ENCODE data around the gene DGKH.

The DGKH gene

DNA sequence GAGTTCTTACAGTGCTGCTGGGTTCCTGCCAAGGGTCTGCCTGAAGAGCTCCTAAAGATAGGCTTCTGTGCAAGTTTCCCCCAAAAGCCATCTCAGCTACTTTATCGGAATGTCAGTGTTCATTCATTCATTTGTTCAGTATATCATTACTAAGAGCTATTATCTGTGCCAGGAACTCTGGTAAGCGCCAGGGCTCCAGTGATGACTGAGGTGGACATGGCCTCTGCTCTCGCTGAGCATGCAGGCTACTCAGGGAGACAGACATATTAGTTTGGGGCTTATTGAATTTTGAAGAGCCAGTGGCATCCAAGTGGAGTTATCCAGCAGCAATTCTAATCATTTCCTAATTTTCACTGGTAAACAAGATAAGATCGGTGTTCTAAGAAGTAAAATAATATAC lies 65.8 kb downstream of the DGKH start:
- TF ChIP-seq TAF1 (IDR thresholded peaks at IDR 0.05; ENCODE audit: low read depth) (no peak), ZBTB7A (IDR thresholded peaks at IDR 0.05; ENCODE audit: low read depth) (no peak), NFIC (IDR thresholded peaks at IDR 0.05) (no peak), YY1 (IDR thresholded peaks at IDR 0.05; ENCODE audit: low read depth) (no peak), EP300 (IDR thresholded peaks at IDR 0.05; ENCODE audit: borderline replicate concordance) (no peak), TCF12 (IDR thresholded peaks at IDR 0.05; ENCODE audit: low read depth) (no peak), CEBPB (IDR thresholded peaks at IDR 0.05) (no peak), EGR1 (IDR thresholded peaks at IDR 0.05) (no peak), FOXM1 (IDR thresholded peaks at IDR 0.05; ENCODE audit: borderline replicate concordance, low read depth) (no peak), TEAD4 (IDR thresholded peaks at IDR 0.05) (no peak)
- TF ChIP-seq, protein P1, sequence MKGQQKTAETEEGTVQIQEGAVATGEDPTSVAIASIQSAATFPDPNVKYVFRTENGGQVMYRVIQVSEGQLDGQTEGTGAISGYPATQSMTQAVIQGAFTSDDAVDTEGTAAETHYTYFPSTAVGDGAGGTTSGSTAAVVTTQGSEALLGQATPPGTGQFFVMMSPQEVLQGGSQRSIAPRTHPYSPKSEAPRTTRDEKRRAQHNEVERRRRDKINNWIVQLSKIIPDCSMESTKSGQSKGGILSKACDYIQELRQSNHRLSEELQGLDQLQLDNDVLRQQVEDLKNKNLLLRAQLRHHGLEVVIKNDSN (IDR thresholded peaks at IDR 0.05): no peak
- TF ChIP-seq, protein P2, sequence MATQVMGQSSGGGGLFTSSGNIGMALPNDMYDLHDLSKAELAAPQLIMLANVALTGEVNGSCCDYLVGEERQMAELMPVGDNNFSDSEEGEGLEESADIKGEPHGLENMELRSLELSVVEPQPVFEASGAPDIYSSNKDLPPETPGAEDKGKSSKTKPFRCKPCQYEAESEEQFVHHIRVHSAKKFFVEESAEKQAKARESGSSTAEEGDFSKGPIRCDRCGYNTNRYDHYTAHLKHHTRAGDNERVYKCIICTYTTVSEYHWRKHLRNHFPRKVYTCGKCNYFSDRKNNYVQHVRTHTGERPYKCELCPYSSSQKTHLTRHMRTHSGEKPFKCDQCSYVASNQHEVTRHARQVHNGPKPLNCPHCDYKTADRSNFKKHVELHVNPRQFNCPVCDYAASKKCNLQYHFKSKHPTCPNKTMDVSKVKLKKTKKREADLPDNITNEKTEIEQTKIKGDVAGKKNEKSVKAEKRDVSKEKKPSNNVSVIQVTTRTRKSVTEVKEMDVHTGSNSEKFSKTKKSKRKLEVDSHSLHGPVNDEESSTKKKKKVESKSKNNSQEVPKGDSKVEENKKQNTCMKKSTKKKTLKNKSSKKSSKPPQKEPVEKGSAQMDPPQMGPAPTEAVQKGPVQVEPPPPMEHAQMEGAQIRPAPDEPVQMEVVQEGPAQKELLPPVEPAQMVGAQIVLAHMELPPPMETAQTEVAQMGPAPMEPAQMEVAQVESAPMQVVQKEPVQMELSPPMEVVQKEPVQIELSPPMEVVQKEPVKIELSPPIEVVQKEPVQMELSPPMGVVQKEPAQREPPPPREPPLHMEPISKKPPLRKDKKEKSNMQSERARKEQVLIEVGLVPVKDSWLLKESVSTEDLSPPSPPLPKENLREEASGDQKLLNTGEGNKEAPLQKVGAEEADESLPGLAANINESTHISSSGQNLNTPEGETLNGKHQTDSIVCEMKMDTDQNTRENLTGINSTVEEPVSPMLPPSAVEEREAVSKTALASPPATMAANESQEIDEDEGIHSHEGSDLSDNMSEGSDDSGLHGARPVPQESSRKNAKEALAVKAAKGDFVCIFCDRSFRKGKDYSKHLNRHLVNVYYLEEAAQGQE (IDR thresholded peaks at IDR 0.05; ENCODE audit: low read depth): no peak

DNA sequence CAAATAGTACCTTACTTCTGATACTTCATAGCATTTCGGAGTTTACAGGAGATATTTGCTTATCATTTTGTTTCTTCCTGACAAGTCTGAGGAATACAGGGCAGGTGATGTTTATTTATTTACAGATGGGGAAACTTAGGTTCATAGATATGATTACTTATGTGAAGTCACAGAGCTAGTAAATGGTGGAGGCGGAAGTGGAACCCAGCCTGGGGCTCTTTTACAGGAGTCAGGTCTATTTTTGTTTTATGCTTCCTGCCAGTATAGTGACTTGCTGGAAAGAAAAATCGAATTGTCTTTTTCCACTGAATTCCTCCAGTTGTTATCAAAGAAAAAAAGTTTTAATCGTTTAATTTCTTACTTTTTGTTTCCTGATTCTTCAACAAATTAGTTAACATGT lies 66.5 kb downstream of the DGKH start:
- TF ChIP-seq EP300 (IDR thresholded peaks at IDR 0.05; ENCODE audit: borderline replicate concordance) (no peak), CREB1 (IDR thresholded peaks at IDR 0.05; ENCODE audit: low read depth) (no peak), CEBPB (IDR thresholded peaks at IDR 0.05) (no peak), RAD21 (IDR thresholded peaks at IDR 0.05; ENCODE audit: low read depth) (no peak), NFIC (IDR thresholded peaks at IDR 0.05) (no peak), YY1 (IDR thresholded peaks at IDR 0.05; ENCODE audit: low read depth) (no peak), FOXM1 (IDR thresholded peaks at IDR 0.05; ENCODE audit: borderline replicate concordance, low read depth) (no peak), TCF12 (IDR thresholded peaks at IDR 0.05; ENCODE audit: low read depth) (no peak), ZBTB7A (IDR thresholded peaks at IDR 0.05; ENCODE audit: low read depth) (no peak), EGR1 (IDR thresholded peaks at IDR 0.05) (no peak), TAF1 (IDR thresholded peaks at IDR 0.05; ENCODE audit: low read depth) (no peak)
- TF ChIP-seq, protein P1 (IDR thresholded peaks at IDR 0.05): no peak
- TF ChIP-seq, protein P3, sequence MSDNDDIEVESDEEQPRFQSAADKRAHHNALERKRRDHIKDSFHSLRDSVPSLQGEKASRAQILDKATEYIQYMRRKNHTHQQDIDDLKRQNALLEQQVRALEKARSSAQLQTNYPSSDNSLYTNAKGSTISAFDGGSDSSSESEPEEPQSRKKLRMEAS (IDR thresholded peaks at IDR 0.05): no peak

DNA sequence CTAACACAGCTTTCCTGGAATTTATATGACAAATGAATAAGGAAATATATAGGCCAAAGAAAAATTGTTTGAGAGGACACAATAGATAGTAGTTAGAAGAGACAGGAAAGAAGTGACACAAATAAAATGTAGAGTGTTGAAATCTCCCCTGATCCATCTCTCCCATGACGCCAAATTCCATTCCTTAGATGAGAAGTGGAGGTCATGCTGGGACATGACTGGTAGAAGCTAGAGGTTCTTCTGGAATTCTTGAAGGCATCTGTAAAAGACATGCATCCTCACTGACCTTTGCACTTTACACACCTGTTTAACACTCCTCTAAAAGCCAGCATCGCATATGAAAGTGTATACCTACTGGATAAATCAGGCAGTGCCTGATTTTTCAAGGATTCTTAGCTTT lies 67.8 kb downstream of the DGKH start:
- TF ChIP-seq RAD21 (IDR thresholded peaks at IDR 0.05; ENCODE audit: low read depth) (no peak), TEAD4 (IDR thresholded peaks at IDR 0.05) (no peak), TAF1 (IDR thresholded peaks at IDR 0.05; ENCODE audit: low read depth) (no peak), YY1 (IDR thresholded peaks at IDR 0.05; ENCODE audit: low read depth) (no peak), TCF12 (IDR thresholded peaks at IDR 0.05; ENCODE audit: low read depth) (no peak)

DNA sequence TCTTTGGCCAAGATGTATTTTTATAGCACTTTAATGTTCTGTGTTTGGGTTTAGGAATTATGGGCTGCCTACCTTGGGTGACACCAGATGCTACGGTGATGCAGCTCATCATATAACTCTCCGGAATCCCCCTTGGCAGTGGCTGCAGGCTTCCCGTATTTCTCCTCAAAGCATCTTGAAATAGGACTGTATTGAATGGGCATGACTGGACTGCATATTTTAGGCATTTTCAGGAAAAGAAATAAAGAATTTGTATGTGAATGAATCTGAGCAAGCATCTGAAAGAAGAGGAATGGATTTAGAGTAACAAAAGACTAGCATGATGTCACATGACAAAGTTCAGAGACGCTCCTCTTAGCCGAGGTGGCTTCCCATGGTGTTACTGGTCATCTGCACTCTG lies 70.6 kb downstream of the DGKH start:
- TF ChIP-seq EGR1 (IDR thresholded peaks at IDR 0.05): no peak
- TF ChIP-seq YY1 (IDR thresholded peaks at IDR 0.05; ENCODE audit: low read depth): no peak

DNA sequence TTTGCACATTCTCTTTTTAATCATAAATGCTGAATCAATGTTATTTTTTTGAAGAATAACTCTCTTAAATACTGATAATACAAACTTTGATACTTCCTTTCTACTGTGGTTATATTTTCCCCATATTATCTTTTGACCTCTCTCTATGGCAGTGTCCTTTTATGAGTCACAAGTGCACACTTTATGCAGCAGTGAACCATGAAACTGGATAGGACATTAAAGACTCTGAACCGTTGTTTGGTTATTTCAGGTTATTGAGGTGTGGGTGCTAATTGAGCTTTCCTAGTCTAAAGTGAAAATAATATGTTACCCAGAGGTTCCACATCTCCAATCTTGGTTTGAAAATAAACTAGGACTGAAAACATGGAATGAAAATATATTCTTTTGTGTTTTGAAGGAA lies 71.4 kb downstream of the DGKH start:
- TF ChIP-seq, protein P2 (IDR thresholded peaks at IDR 0.05; ENCODE audit: low read depth): no peak
- TF ChIP-seq TAF1 (IDR thresholded peaks at IDR 0.05; ENCODE audit: low read depth): no peak
- no peak for TF ChIP-seq TCF12 (IDR thresholded peaks at IDR 0.05; ENCODE audit: low read depth)
- TF ChIP-seq CEBPB (IDR thresholded peaks at IDR 0.05): no peak
- TF ChIP-seq YY1 (IDR thresholded peaks at IDR 0.05; ENCODE audit: low read depth): no peak

DNA sequence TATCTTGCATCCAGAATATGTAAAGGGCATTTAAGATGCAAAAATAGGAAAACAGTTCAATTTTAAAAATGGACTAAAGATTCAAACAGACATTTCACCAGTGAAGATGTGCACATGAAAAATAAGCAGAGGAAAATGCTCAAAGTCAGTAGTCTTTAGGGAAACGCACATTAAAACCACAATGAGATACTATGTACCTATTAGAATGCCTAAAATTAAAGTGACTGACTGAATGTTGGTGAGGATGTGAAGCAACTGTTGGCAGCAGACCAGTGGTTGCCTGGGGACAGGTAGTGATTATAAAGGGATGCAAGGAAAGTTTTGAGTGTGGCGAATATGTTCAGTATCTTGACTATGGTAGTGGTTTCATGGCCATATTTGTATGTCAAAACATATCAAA lies 75.2 kb downstream of the DGKH start:
- TF ChIP-seq EGR1 (IDR thresholded peaks at IDR 0.05) (no peak), TAF1 (IDR thresholded peaks at IDR 0.05; ENCODE audit: low read depth) (no peak), TEAD4 (IDR thresholded peaks at IDR 0.05) (no peak), FOXM1 (IDR thresholded peaks at IDR 0.05; ENCODE audit: borderline replicate concordance, low read depth) (no peak), ZBTB7A (IDR thresholded peaks at IDR 0.05; ENCODE audit: low read depth) (no peak), CREB1 (IDR thresholded peaks at IDR 0.05; ENCODE audit: low read depth) (no peak), EP300 (IDR thresholded peaks at IDR 0.05; ENCODE audit: borderline replicate concordance) (no peak), YY1 (IDR thresholded peaks at IDR 0.05; ENCODE audit: low read depth) (no peak), NFIC (IDR thresholded peaks at IDR 0.05) (no peak), RAD21 (IDR thresholded peaks at IDR 0.05; ENCODE audit: low read depth) (no peak), CEBPB (IDR thresholded peaks at IDR 0.05) (no peak), TCF12 (IDR thresholded peaks at IDR 0.05; ENCODE audit: low read depth) (no peak)
- TF ChIP-seq, protein P2 (IDR thresholded peaks at IDR 0.05; ENCODE audit: low read depth): no peak
- TF ChIP-seq, protein P1 (IDR thresholded peaks at IDR 0.05): no peak
- TF ChIP-seq, protein P3 (IDR thresholded peaks at IDR 0.05): no peak

Data from Ishikawa (cell line).